Measurements from ENCODE around the gene NDUFAB1. TPM values are rescaled to one million over a fixed set of nuclear protein-coding genes. Genes with fewer than 3 reads are reported as not detected.

The NDUFAB1 gene
- total RNA-seq, 5 donors from 2014 or later (not counting 1 experiment from before 2014, with no cell fraction given), result 24.2 to 44.3 (median 41.0) TPM

GRCh38 chr16:23609929-23610328 is 13.8 kb upstream of the NDUFAB1 start:
- POLR2A ChIA-PET, result no interaction called here
- no peak overlapping the region for H3K27ac Mint-ChIP-seq

GRCh38 chr16:23608194-23608593 is 12.1 kb upstream of the NDUFAB1 start:
- POLR2A ChIA-PET, result no interaction called here
- DNase-seq (no peak), ATAC-seq (replicated peaks in 1 of 4) (no peak)
- no peak overlapping the region for H3K27ac Mint-ChIP-seq
- Histone ChIP-seq H3K4me1 (ENCODE audit: control insufficient read depth in 1 of 2, extremely low read depth in 1 of 2, insufficient read depth in 2 of 2, low read length in 2 of 2) (no peaks in the 10 kb centered on the region), H3K9me3 (no peaks in the 10 kb centered on the region), H3K27me3 (replicated peaks in 1 of 2; ENCODE audit: control insufficient read depth in 2 of 2, extremely low read depth in 1 of 2, insufficient read depth in 2 of 2, low read length in 1 of 2) (no peaks in the 10 kb centered on the region), H3K4me3 (ENCODE audit: control insufficient read depth in 1 of 2, extremely low read depth in 1 of 2, low read length in 1 of 2) (no peak overlapping the region), H3K36me3 (ENCODE audit: control insufficient read depth in 2 of 2, extremely low read depth in 1 of 2, insufficient read depth in 1 of 2, low read length in 1 of 2) (peaks cover 0 to 26% of the 10 kb centered on the region in 2 donors), H3K27ac (ENCODE audit: low read length) (no peak overlapping the region)
- H3K4me3 Mint-ChIP-seq, result no peak overlapping the region
- H3K9me3 Mint-ChIP-seq, result no peaks in the 10 kb centered on the region
- WGBS (ENCODE audit: insufficient coverage), result 94% methylated on average over 3 of the region's 4 CpGs
- no peaks in the 10 kb centered on the region for H3K4me1 Mint-ChIP-seq
- H3K36me3 Mint-ChIP-seq, result peaks cover 20% of the 10 kb centered on the region
- H3K27me3 Mint-ChIP-seq, result no peaks in the 10 kb centered on the region
- CTCF ChIA-PET, result no interaction called here

More at GRCh38 chr16:23609929-23610328, 13.8 kb upstream of the NDUFAB1 start:
- Histone ChIP-seq H3K36me3 (ENCODE audit: control insufficient read depth in 2 of 2, extremely low read depth in 1 of 2, insufficient read depth in 1 of 2, low read length in 1 of 2) (peaks cover 0 to 31% of the 10 kb centered on the region in 2 donors), H3K4me3 (ENCODE audit: control insufficient read depth in 1 of 2, extremely low read depth in 1 of 2, low read length in 1 of 2) (no peak overlapping the region), H3K9me3 (no peaks in the 10 kb centered on the region), H3K4me1 (ENCODE audit: control insufficient read depth in 1 of 2, extremely low read depth in 1 of 2, insufficient read depth in 2 of 2, low read length in 2 of 2) (no peaks in the 10 kb centered on the region), H3K27me3 (replicated peaks in 1 of 2; ENCODE audit: control insufficient read depth in 2 of 2, extremely low read depth in 1 of 2, insufficient read depth in 2 of 2, low read length in 1 of 2) (no peaks in the 10 kb centered on the region), H3K27ac (ENCODE audit: low read length) (no peak overlapping the region)
- ATAC-seq (replicated peaks in 1 of 4), result no peak
- H3K27me3 Mint-ChIP-seq, result no peaks in the 10 kb centered on the region
- CTCF ChIA-PET, result interaction anchor here in 1 of 2 donors (0.5 kb wide), 1 partner anchor 93 kb away, joined by 9 read pairs; no protein-coding TSS in a partner anchor
- no peaks in the 10 kb centered on the region for H3K4me1 Mint-ChIP-seq
- no peak for DNase-seq
- WGBS (ENCODE audit: insufficient coverage), result no CpG with 5 or more reads among the region's 1 CpG
- peaks cover 15% of the 10 kb centered on the region for H3K36me3 Mint-ChIP-seq
- no peaks in the 10 kb centered on the region for H3K9me3 Mint-ChIP-seq
- H3K4me3 Mint-ChIP-seq, result no peak overlapping the region

GRCh38 chr16:23607726-23608125 is 11.6 kb upstream of the NDUFAB1 start:
- H3K36me3 ChIP-seq (ENCODE audit: control insufficient read depth in 2 of 2, extremely low read depth in 1 of 2, insufficient read depth in 1 of 2, low read length in 1 of 2), result peaks cover 0 to 23% of the 10 kb centered on the region in 2 donors
- no peak for DNase-seq
- no peaks in the 10 kb centered on the region for H3K4me1 ChIP-seq (ENCODE audit: control insufficient read depth in 1 of 2, extremely low read depth in 1 of 2, insufficient read depth in 2 of 2, low read length in 2 of 2)
- no peaks in the 10 kb centered on the region for H3K9me3 ChIP-seq
- no peak for ATAC-seq (replicated peaks in 1 of 4)
- peaks cover 22% of the 10 kb centered on the region for H3K36me3 Mint-ChIP-seq
- POLR2A ChIA-PET, result no interaction called here
- H3K27ac Mint-ChIP-seq, result no peak overlapping the region
- H3K27me3 ChIP-seq (replicated peaks in 1 of 2; ENCODE audit: control insufficient read depth in 2 of 2, extremely low read depth in 1 of 2, insufficient read depth in 2 of 2, low read length in 1 of 2), result no peaks in the 10 kb centered on the region
- no peak overlapping the region for H3K4me3 Mint-ChIP-seq
- no peak overlapping the region for H3K4me3 ChIP-seq (ENCODE audit: control insufficient read depth in 1 of 2, extremely low read depth in 1 of 2, low read length in 1 of 2)
- H3K4me1 Mint-ChIP-seq, result no peaks in the 10 kb centered on the region
- H3K9me3 Mint-ChIP-seq, result no peaks in the 10 kb centered on the region
- WGBS (ENCODE audit: insufficient coverage), result 98% methylated on average over 4 of the region's 6 CpGs
- CTCF ChIA-PET, result no interaction called here
- H3K27me3 Mint-ChIP-seq, result no peaks in the 10 kb centered on the region
- no peak overlapping the region for H3K27ac ChIP-seq (ENCODE audit: low read length)

DNA sequence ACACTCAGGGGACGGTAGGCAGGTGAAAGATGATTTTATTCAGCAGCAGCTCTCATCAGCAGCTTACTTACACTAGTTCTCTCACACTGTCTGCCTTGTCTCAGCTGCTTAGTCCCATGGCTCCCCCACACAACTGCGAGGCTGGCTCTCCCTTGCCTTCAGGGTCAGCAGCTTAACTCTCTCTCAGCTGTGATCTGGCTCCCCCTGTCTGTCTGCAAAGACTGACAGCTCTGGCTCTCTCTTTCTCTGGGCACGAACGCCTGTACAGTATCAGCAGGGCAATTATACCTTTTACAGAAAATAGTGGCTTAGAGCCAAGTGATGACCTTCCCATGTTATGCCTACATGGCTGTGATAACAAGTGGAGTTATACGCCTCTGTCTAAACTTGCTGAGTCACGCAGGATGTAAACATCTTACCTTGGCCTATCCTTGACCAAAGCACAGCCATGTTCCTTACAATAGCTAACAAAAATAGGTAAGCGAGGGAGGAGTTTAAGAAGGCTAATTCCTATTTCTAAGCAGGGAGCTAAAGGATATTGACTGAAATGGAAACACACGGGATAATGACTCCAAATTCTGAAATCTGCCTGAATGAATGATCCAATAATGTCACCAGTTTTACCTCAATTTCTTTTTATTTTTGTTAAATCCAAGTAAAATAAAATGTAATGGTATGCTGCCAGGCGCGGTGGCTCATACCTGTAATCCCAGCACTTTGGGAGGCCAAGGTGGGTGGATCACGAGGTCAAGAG is 1.1 kb upstream of the NDUFAB1 start:
- H3K27ac Mint-ChIP-seq, result peak overlapping the region; percentile 50 to 58
- peak overlapping the region; percentile 29 to 47 (median 46) for H3K4me3 Mint-ChIP-seq
- Histone ChIP-seq H3K4me3 (ENCODE audit: control insufficient read depth in 1 of 2, extremely low read depth in 1 of 2, low read length in 1 of 2) (no peak overlapping the region), H3K4me1 (ENCODE audit: control insufficient read depth in 1 of 2, extremely low read depth in 1 of 2, insufficient read depth in 2 of 2, low read length in 2 of 2) (peaks cover 8 to 27% of the 10 kb centered on the region in 2 experiments), H3K27ac (ENCODE audit: low read length) (peak overlapping the region; percentile 52), H3K27me3 (replicated peaks in 1 of 2; ENCODE audit: control insufficient read depth in 2 of 2, extremely low read depth in 1 of 2, insufficient read depth in 2 of 2, low read length in 1 of 2) (no peaks in the 10 kb centered on the region), H3K36me3 (ENCODE audit: control insufficient read depth in 2 of 2, extremely low read depth in 1 of 2, insufficient read depth in 1 of 2, low read length in 1 of 2) (peaks cover 5 to 11% of the 10 kb centered on the region in 2 donors), H3K9me3 (no peaks in the 10 kb centered on the region)
- DNase-seq (peak in 3 of 35 experiments; percentile 3 to 24 (median 10)), ATAC-seq (replicated peaks in 1 of 4) (no peak)
- H3K27me3 Mint-ChIP-seq, result no peaks in the 10 kb centered on the region
- H3K4me1 Mint-ChIP-seq, result peaks cover 25 to 35% (median 30%) of the 10 kb centered on the region in 3 donors
- 84% methylated on average over 3 of the region's 11 CpGs for WGBS (ENCODE audit: insufficient coverage)
- ChIA-PET POLR2A (interaction anchor here in 1 of 2 donors (0.5 kb wide), 2 partner anchors 29 to 1384 kb away, joined by 3 to 7 read pairs; no protein-coding TSS in a partner anchor), CTCF (interaction anchor here (0.6 to 2.8 kb wide), 9 partner anchors 8 to 80 kb away, joined by 3 to 16 read pairs (median 3); partner anchors contain the start of genes EARS2 (in 1 of the 2) and UBFD1 (in 1 of the 2))
- H3K9me3 Mint-ChIP-seq, result no peaks in the 10 kb centered on the region
- peaks cover 10% of the 10 kb centered on the region for H3K36me3 Mint-ChIP-seq

GRCh38 chr16:23595246-23595950 is 718 bp downstream of the NDUFAB1 start:
- Mint-ChIP-seq H3K36me3 (peaks cover 17% of the 10 kb centered on the region), H3K4me3 (peak overlapping the region; percentile 75 to 84 (median 84)), H3K27ac (no peak overlapping the region), H3K4me1 (peaks cover 36 to 44% (median 39%) of the 10 kb centered on the region in 3 donors), H3K9me3 (no peaks in the 10 kb centered on the region), H3K27me3 (no peaks in the 10 kb centered on the region)
- ATAC-seq (replicated peaks in 1 of 4) (peak in 1 of 4 experiments; percentile 2), DNase-seq (peak in 2 of 35 experiments; percentile 4 to 8)
- no peaks in the 10 kb centered on the region for H3K27me3 ChIP-seq (replicated peaks in 1 of 2; ENCODE audit: control insufficient read depth in 2 of 2, extremely low read depth in 1 of 2, insufficient read depth in 2 of 2, low read length in 1 of 2)
- 25% methylated on average over 30 of the region's 34 CpGs for WGBS (ENCODE audit: insufficient coverage)
- H3K36me3 ChIP-seq (ENCODE audit: control insufficient read depth in 2 of 2, extremely low read depth in 1 of 2, insufficient read depth in 1 of 2, low read length in 1 of 2), result peaks cover 8 to 28% of the 10 kb centered on the region in 2 donors
- no peaks in the 10 kb centered on the region for H3K9me3 ChIP-seq
- H3K4me3 ChIP-seq (ENCODE audit: control insufficient read depth in 1 of 2, extremely low read depth in 1 of 2, low read length in 1 of 2), result peak overlapping the region; percentile 75 to 89
- CTCF ChIA-PET, result interaction anchor here in 1 of 2 donors (2.8 kb wide), 1 partner anchor 37 kb away, joined by 16 read pairs; the partner anchor contains the start of genes EARS2 and UBFD1
- peak overlapping the region; percentile 4 for H3K27ac ChIP-seq (ENCODE audit: low read length)
- POLR2A ChIA-PET, result no interaction called here
- peaks cover 8 to 27% of the 10 kb centered on the region in 2 experiments for H3K4me1 ChIP-seq (ENCODE audit: control insufficient read depth in 1 of 2, extremely low read depth in 1 of 2, insufficient read depth in 2 of 2, low read length in 2 of 2)

- peaks cover 36 to 46% (median 39%) of the 10 kb centered on the region in 3 donors for H3K4me1 Mint-ChIP-seq
- WGBS (ENCODE audit: insufficient coverage), result 100% methylated on average over 2 of the region's 12 CpGs
- no peaks in the 10 kb centered on the region for H3K9me3 ChIP-seq
- no peaks in the 10 kb centered on the region for H3K27me3 ChIP-seq (replicated peaks in 1 of 2; ENCODE audit: control insufficient read depth in 2 of 2, extremely low read depth in 1 of 2, insufficient read depth in 2 of 2, low read length in 1 of 2)
- ATAC-seq (replicated peaks in 1 of 4) (no peak), DNase-seq (no peak)
- ChIA-PET POLR2A (no interaction called here), CTCF (interaction anchor here in 1 of 2 donors (1.2 kb wide), 1 partner anchor 112 kb away, joined by 3 read pairs; no protein-coding TSS in a partner anchor)
- no peak overlapping the region for H3K4me3 ChIP-seq (ENCODE audit: control insufficient read depth in 1 of 2, extremely low read depth in 1 of 2, low read length in 1 of 2)
- H3K27ac Mint-ChIP-seq, result no peak overlapping the region
- H3K9me3 Mint-ChIP-seq, result no peaks in the 10 kb centered on the region
- peaks cover 21% of the 10 kb centered on the region for H3K36me3 Mint-ChIP-seq
- no peaks in the 10 kb centered on the region for H3K27me3 Mint-ChIP-seq
- H3K36me3 ChIP-seq (ENCODE audit: control insufficient read depth in 2 of 2, extremely low read depth in 1 of 2, insufficient read depth in 1 of 2, low read length in 1 of 2), result peaks cover 14 to 41% of the 10 kb centered on the region in 2 donors
- H3K27ac ChIP-seq (ENCODE audit: low read length), result no peak overlapping the region
- no peak overlapping the region for H3K4me3 Mint-ChIP-seq
- H3K4me1 ChIP-seq (ENCODE audit: control insufficient read depth in 1 of 2, extremely low read depth in 1 of 2, insufficient read depth in 2 of 2, low read length in 2 of 2), result peaks cover 8 to 27% of the 10 kb centered on the region in 2 experiments
These were observed 1.9 kb downstream of the NDUFAB1 start for GRCh38 chr16:23594186-23594585.

All from T-cell (primary cell).